GM23338 (cell line): ENCODE data around the gene PRPF6. TPM values are rescaled to one million over a fixed set of nuclear protein-coding genes. Genes with fewer than 3 reads are reported as not detected.

Source experiments
- ATAC-seq: fragments of 200-7000 bp; cut with Tn5 transposase; 3 replicates; pipeline ENCODE4 v1.9.1; 2020
- DNase-seq: peaks from one replicate; pipeline ENCODE4 v3.0.0-alpha.2; 2015; ENCODE audit warnings: low spot score
- H2AFZ ChIP-seq: fragments of 200-600 bp; sonication (generic); 2 replicates; pipeline ENCODE4 v1.8.0; 2016; ENCODE audit warnings: antibody characterized with exemption, mild to moderate bottlenecking, moderate library complexity
- H3F3A ChIP-seq: fragments of 200-600 bp; sonication (generic); replicated peaks from 2 replicates; pipeline ENCODE4 v1.8.0; 2017; ENCODE audit warnings: antibody characterized with exemption, mixed run types, low read depth
- H3K27ac ChIP-seq: fragments of 200-600 bp; sonication (generic); 2 replicates; pipeline ENCODE4 v1.6.1; 2016; ENCODE audit warnings: low read depth
- H3K27me3 ChIP-seq: fragments of 200-600 bp; sonication (generic); 2 replicates; pipeline ENCODE4 v1.8.0; 2016; ENCODE audit warnings: mild to moderate bottlenecking, mixed run types, moderate library complexity; ENCODE audit not compliant: insufficient read depth
- H3K36me3 ChIP-seq: fragments of 200-600 bp; sonication (generic); 2 replicates; pipeline ENCODE4 v1.8.0; 2016; ENCODE audit warnings: mild to moderate bottlenecking; ENCODE audit not compliant: insufficient read depth
- H3K4me1 ChIP-seq: fragments of 200-600 bp; sonication (generic); 2 replicates; pipeline ENCODE4 v1.8.0; 2016; ENCODE audit warnings: mild to moderate bottlenecking, moderate library complexity; ENCODE audit not compliant: insufficient read depth
- H3K4me2 ChIP-seq: fragments of 200-600 bp; sonication (generic); 2 replicates; pipeline ENCODE4 v1.7.1; 2017; ENCODE audit warnings: mixed run types
- H3K4me3 ChIP-seq: fragments of 200-600 bp; sonication (generic); 2 replicates; pipeline ENCODE4 v1.6.1; 2016; ENCODE audit warnings: mixed run types
- H3K79me2 ChIP-seq: fragments of 200-600 bp; sonication (generic); replicated peaks from 2 replicates; pipeline ENCODE4 v1.8.0; 2017; ENCODE audit warnings: mild to moderate bottlenecking; ENCODE audit not compliant: insufficient read depth
- H3K9me2 ChIP-seq: fragments of 200-600 bp; sonication (generic); 2 replicates; pipeline ENCODE4 v1.8.0; 2017; ENCODE audit not compliant: insufficient read depth
- H4K20me1 ChIP-seq: fragments of 200-600 bp; sonication (generic); replicated peaks from 2 replicates; pipeline ENCODE4 v1.8.0; 2017; ENCODE audit warnings: mild to moderate bottlenecking; ENCODE audit not compliant: insufficient read depth
- H3K27ac Mint-ChIP-seq: 2 replicates; pipeline ENCODE4 v1.8.0; 2020; ENCODE audit warnings: inconsistent platforms, mild to moderate bottlenecking, moderate library complexity, mixed read lengths
- H3K27me3 Mint-ChIP-seq: 3 replicates; pipeline ENCODE4 v1.8.0; 2022; ENCODE audit warnings: low read depth, mild to moderate bottlenecking, moderate library complexity, mixed read lengths, inconsistent platforms; ENCODE audit not compliant: insufficient read depth, poor library complexity
- H3K36me3 Mint-ChIP-seq: 3 replicates; pipeline ENCODE4 v1.8.0; 2021; ENCODE audit warnings: low read depth, mild to moderate bottlenecking, inconsistent platforms, moderate library complexity, mixed read lengths
- H3K4me1 Mint-ChIP-seq: 3 replicates; pipeline ENCODE4 v1.8.0; 2020; ENCODE audit warnings: mild to moderate bottlenecking, inconsistent platforms, mixed read lengths
- H3K4me3 Mint-ChIP-seq: 3 replicates; pipeline ENCODE4 v1.8.0; 2021; ENCODE audit warnings: moderate library complexity, mild to moderate bottlenecking, inconsistent platforms, mixed read lengths
- H3K9me3 Mint-ChIP-seq: 3 replicates; pipeline ENCODE4 v1.8.0; 2020; ENCODE audit warnings: moderate library complexity, mild to moderate bottlenecking, inconsistent platforms, mixed read lengths
- CREB1 ChIP-seq: fragments of 250-450 bp; sonication (Bioruptor Pico); IDR thresholded peaks from 2 replicates; pipeline ENCODE4 v1.5.0; 2020; ENCODE audit warnings: low read depth, mild to moderate bottlenecking, moderate library complexity
- EZH2 ChIP-seq: fragments of 200-600 bp; sonication (generic); IDR thresholded peaks from one replicate; pipeline ENCODE4 v1.8.0; 2017; ENCODE audit warnings: antibody characterized with exemption, mild to moderate bottlenecking, low read depth; ENCODE audit not compliant: unreplicated experiment
- EZH2phosphoT487 ChIP-seq: fragments of 200-600 bp; sonication (generic); IDR thresholded peaks from one replicate; pipeline ENCODE4 v1.8.1; 2018; ENCODE audit warnings: antibody characterized with exemption; ENCODE audit not compliant: unreplicated experiment
- JUNB ChIP-seq: IDR thresholded peaks from one replicate; pipeline ENCODE4 v1.6.1; 2016; ENCODE audit warnings: antibody characterized with exemption; ENCODE audit not compliant: unreplicated experiment
- NANOG ChIP-seq: IDR thresholded peaks from 2 replicates; pipeline ENCODE4 v1.6.1; 2016; ENCODE audit warnings: antibody characterized with exemption, borderline replicate concordance
- STAT1 ChIP-seq: IDR thresholded peaks from one replicate; pipeline ENCODE4 v1.6.1; 2016; ENCODE audit warnings: antibody characterized with exemption; ENCODE audit not compliant: unreplicated experiment
- ZNF114 ChIP-seq: fragments of 250-450 bp; sonication (Bioruptor Pico); IDR thresholded peaks from 2 replicates; pipeline ENCODE4 v1.5.0; 2020; ENCODE audit warnings: mild to moderate bottlenecking, moderate library complexity
- ZNF331 ChIP-seq: fragments of 250-450 bp; sonication (Bioruptor Pico); IDR thresholded peaks from 2 replicates; pipeline ENCODE4 v1.5.0; 2020; ENCODE audit warnings: low read depth, mild to moderate bottlenecking, moderate library complexity
- polyA plus RNA-seq: library from polyadenylated mRNA; unstranded; fragments of >200 nt; fragmentation: Nextera tagmentation; extraction: Ambion mirVana; gene quantifications from 2 replicates; pipeline ENCODE4 v1.2.1, GENCODE V29; 2016
- total RNA-seq: library from RNA; depleted of rRNA; stranded (reverse); fragments of >200 nt; shearing (Covaris generic); gene quantifications from 2 replicates; pipeline ENCODE4 v1.2.3, GENCODE V29; 2014
- TF ChIP-seq, protein P1 (sequence below): IDR thresholded peaks from one replicate; pipeline ENCODE4 v1.6.1; 2018; ENCODE audit warnings: antibody characterized with exemption; ENCODE audit not compliant: unreplicated experiment
- TF ChIP-seq, protein P2 (sequence below): IDR thresholded peaks from 2 replicates; pipeline ENCODE4 v1.6.1; 2016; ENCODE audit warnings: antibody characterized with exemption
- TF ChIP-seq, protein P3 (sequence below): fragments of 250-450 bp; sonication (Bioruptor Pico); IDR thresholded peaks from 2 replicates; pipeline ENCODE4 v1.5.0; 2020; ENCODE audit warnings: mild to moderate bottlenecking, moderate library complexity
- TF ChIP-seq, protein P4 (sequence below), 2 experiments: fragments of 200-600 bp in 1 of 2; sonication (generic) in 1 of 2; conservative IDR thresholded peaks; 2 replicates each; pipeline versions ENCODE4 v1.5.1 to v1.6.1; 2016 to 2017; ENCODE audit warnings: antibody characterized with exemption in 2 of 2, low read depth in 2 of 2, mild to moderate bottlenecking in 2 of 2, moderate library complexity in 1 of 2

Gene PRPF6
- total and polyA plus RNA-seq, 2 experiments from 2014 or later, result 53.8 to 79.9 TPM

DNA sequence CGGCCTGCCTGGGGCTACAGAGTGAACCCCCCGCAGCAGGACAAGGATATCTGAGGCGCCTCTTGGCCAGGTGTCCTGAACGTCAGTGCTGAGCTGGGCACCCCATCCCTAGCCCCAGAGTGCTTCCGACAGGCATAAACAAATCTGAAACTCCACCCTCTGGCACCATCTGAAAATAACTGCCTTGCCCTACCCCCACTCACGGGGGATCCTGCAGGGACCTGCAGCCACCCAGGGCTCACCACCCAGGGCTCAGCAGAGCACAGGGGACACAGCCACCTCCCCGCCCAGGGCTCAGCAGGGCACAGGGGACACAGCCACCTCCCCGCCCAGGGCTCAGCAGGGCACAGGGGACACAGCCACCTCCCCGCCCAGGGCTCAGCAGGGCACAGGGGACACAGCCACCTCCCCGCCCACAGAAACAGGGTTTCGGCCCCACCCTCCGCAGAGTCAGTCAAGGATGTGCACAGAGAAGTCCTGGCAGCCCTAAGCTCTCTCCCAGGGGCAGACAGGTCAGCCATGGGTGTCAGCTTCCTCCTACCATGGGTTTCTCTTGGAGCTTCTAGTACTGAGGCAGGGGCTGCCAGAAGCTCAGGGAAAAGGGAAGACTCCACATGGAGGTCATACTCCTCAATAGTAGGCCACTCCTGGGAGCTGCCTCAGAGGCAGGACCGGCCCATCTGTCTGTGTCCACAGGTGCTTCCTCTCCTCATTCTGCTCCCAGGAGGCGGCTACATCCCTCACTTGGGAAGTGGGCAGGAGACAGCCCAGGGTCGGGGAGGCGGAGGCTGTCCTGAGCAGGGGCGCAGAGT lies 29.3 kb upstream of the PRPF6 start:
- peaks cover 32% of the 10 kb centered on the region for H3K4me1 Mint-ChIP-seq
- ATAC-seq (no peak), DNase-seq (no peak)
- H3K4me3 Mint-ChIP-seq, result no peak overlapping the region
- TF ChIP-seq, protein P1, sequence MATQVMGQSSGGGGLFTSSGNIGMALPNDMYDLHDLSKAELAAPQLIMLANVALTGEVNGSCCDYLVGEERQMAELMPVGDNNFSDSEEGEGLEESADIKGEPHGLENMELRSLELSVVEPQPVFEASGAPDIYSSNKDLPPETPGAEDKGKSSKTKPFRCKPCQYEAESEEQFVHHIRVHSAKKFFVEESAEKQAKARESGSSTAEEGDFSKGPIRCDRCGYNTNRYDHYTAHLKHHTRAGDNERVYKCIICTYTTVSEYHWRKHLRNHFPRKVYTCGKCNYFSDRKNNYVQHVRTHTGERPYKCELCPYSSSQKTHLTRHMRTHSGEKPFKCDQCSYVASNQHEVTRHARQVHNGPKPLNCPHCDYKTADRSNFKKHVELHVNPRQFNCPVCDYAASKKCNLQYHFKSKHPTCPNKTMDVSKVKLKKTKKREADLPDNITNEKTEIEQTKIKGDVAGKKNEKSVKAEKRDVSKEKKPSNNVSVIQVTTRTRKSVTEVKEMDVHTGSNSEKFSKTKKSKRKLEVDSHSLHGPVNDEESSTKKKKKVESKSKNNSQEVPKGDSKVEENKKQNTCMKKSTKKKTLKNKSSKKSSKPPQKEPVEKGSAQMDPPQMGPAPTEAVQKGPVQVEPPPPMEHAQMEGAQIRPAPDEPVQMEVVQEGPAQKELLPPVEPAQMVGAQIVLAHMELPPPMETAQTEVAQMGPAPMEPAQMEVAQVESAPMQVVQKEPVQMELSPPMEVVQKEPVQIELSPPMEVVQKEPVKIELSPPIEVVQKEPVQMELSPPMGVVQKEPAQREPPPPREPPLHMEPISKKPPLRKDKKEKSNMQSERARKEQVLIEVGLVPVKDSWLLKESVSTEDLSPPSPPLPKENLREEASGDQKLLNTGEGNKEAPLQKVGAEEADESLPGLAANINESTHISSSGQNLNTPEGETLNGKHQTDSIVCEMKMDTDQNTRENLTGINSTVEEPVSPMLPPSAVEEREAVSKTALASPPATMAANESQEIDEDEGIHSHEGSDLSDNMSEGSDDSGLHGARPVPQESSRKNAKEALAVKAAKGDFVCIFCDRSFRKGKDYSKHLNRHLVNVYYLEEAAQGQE, result no peak
- TF ChIP-seq EZH2phosphoT487, result no peak
- no peak for TF ChIP-seq JUNB
- TF ChIP-seq, protein P2, sequence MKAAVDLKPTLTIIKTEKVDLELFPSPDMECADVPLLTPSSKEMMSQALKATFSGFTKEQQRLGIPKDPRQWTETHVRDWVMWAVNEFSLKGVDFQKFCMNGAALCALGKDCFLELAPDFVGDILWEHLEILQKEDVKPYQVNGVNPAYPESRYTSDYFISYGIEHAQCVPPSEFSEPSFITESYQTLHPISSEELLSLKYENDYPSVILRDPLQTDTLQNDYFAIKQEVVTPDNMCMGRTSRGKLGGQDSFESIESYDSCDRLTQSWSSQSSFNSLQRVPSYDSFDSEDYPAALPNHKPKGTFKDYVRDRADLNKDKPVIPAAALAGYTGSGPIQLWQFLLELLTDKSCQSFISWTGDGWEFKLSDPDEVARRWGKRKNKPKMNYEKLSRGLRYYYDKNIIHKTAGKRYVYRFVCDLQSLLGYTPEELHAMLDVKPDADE, result no peak
- no peak for TF ChIP-seq NANOG
- no peak for TF ChIP-seq CREB1 (CRISPR knock-in tag)
- TF ChIP-seq, protein P3, sequence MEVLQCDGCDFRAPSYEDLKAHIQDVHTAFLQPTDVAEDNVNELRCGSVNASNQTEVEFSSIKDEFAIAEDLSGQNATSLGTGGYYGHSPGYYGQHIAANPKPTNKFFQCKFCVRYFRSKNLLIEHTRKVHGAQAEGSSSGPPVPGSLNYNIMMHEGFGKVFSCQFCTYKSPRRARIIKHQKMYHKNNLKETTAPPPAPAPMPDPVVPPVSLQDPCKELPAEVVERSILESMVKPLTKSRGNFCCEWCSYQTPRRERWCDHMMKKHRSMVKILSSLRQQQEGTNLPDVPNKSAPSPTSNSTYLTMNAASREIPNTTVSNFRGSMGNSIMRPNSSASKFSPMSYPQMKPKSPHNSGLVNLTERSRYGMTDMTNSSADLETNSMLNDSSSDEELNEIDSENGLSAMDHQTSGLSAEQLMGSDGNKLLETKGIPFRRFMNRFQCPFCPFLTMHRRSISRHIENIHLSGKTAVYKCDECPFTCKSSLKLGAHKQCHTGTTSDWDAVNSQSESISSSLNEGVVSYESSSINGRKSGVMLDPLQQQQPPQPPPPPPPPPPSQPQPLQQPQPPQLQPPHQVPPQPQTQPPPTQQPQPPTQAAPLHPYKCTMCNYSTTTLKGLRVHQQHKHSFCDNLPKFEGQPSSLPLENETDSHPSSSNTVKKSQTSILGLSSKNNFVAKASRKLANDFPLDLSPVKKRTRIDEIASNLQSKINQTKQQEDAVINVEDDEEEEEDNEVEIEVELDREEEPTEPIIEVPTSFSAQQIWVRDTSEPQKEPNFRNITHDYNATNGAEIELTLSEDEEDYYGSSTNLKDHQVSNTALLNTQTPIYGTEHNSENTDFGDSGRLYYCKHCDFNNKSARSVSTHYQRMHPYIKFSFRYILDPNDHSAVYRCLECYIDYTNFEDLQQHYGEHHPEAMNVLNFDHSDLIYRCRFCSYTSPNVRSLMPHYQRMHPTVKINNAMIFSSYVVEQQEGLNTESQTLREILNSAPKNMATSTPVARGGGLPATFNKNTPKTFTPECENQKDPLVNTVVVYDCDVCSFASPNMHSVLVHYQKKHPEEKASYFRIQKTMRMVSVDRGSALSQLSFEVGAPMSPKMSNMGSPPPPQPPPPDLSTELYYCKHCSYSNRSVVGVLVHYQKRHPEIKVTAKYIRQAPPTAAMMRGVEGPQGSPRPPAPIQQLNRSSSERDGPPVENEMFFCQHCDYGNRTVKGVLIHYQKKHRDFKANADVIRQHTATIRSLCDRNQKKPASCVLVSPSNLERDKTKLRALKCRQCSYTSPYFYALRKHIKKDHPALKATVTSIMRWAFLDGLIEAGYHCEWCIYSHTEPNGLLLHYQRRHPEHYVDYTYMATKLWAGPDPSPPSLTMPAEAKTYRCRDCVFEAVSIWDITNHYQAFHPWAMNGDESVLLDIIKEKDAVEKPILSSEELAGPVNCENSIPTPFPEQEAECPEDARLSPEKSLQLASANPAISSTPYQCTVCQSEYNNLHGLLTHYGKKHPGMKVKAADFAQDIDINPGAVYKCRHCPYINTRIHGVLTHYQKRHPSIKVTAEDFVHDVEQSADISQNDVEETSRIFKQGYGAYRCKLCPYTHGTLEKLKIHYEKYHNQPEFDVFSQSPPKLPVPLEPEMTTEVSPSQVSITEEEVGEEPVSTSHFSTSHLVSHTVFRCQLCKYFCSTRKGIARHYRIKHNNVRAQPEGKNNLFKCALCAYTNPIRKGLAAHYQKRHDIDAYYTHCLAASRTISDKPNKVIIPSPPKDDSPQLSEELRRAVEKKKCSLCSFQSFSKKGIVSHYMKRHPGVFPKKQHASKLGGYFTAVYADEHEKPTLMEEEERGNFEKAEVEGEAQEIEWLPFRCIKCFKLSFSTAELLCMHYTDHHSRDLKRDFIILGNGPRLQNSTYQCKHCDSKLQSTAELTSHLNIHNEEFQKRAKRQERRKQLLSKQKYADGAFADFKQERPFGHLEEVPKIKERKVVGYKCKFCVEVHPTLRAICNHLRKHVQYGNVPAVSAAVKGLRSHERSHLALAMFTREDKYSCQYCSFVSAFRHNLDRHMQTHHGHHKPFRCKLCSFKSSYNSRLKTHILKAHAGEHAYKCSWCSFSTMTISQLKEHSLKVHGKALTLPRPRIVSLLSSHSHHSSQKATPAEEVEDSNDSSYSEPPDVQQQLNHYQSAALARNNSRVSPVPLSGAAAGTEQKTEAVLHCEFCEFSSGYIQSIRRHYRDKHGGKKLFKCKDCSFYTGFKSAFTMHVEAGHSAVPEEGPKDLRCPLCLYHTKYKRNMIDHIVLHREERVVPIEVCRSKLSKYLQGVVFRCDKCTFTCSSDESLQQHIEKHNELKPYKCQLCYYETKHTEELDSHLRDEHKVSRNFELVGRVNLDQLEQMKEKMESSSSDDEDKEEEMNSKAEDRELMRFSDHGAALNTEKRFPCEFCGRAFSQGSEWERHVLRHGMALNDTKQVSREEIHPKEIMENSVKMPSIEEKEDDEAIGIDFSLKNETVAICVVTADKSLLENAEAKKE (CRISPR knock-in tag), result no peak
- no peak for TF ChIP-seq STAT1
- TF ChIP-seq EZH2, result no peak
- TF ChIP-seq, protein P4, sequence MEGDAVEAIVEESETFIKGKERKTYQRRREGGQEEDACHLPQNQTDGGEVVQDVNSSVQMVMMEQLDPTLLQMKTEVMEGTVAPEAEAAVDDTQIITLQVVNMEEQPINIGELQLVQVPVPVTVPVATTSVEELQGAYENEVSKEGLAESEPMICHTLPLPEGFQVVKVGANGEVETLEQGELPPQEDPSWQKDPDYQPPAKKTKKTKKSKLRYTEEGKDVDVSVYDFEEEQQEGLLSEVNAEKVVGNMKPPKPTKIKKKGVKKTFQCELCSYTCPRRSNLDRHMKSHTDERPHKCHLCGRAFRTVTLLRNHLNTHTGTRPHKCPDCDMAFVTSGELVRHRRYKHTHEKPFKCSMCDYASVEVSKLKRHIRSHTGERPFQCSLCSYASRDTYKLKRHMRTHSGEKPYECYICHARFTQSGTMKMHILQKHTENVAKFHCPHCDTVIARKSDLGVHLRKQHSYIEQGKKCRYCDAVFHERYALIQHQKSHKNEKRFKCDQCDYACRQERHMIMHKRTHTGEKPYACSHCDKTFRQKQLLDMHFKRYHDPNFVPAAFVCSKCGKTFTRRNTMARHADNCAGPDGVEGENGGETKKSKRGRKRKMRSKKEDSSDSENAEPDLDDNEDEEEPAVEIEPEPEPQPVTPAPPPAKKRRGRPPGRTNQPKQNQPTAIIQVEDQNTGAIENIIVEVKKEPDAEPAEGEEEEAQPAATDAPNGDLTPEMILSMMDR (conservative IDR thresholded peaks at IDR 0.05; ENCODE audit: low read depth in 2 of 2), result no peak
- TF ChIP-seq ZNF331, result no peak
- no peak for TF ChIP-seq ZNF114 (CRISPR knock-in tag)
- Histone ChIP-seq H3K36me3 (no peaks in the 10 kb centered on the region), H3K27ac (no peak overlapping the region), H3K9me2 (no peaks in the 10 kb centered on the region), H3K4me3 (no peak overlapping the region), H2AFZ (no peak overlapping the region), H3K27me3 (no peaks in the 10 kb centered on the region), H3K79me2 (peaks cover 87% of the 10 kb centered on the region), H3F3A (peaks cover 13% of the 10 kb centered on the region), H3K4me1 (peaks cover 13% of the 10 kb centered on the region; the same call in 1 of the 2 replicates), H4K20me1 (peaks cover 26% of the 10 kb centered on the region), H3K4me2 (no peak overlapping the region)
- no peak overlapping the region for H3K27ac Mint-ChIP-seq
- peaks cover 8% of the 10 kb centered on the region; the same call in 1 of the 3 replicates for H3K36me3 Mint-ChIP-seq
- peaks cover 8% of the 10 kb centered on the region; the same call in 1 of the 3 replicates for H3K9me3 Mint-ChIP-seq
- H3K27me3 Mint-ChIP-seq, result peaks cover 28% of the 10 kb centered on the region
